Measurements from ENCODE around the gene SERINC2. TPM values are rescaled to one million over a fixed set of nuclear protein-coding genes. Genes with fewer than 3 reads are reported as not detected.
"Not testable (repeated sequence)": the region's sequence is repeated elsewhere in the genome, so short reads cannot be mapped to it uniquely, and the experiment has no call there.

Gene SERINC2
- total RNA-seq, 2 experiments from 2014 or later, result 0.14 TPM; not detected in 1

- no peak overlapping the region for H3K27ac Mint-ChIP-seq
- no peaks in the 10 kb centered on the region for H3K36me3 Mint-ChIP-seq
- H3K27me3 Mint-ChIP-seq, result peaks cover 6% of the 10 kb centered on the region
- POLR2A ChIA-PET, result no interaction called here
- peaks cover 13% of the 10 kb centered on the region for H3K9me3 Mint-ChIP-seq
- ATAC-seq (ENCODE audit: low read depth), result no peak
- DNase-seq, result no peak
- no peak overlapping the region for H3K4me3 Mint-ChIP-seq
- no peaks in the 10 kb centered on the region for H3K4me1 Mint-ChIP-seq
These were observed 47.0 kb downstream of the SERINC2 start for GRCh38 chr1:31460027-31460426.

- Mint-ChIP-seq H3K27ac (no peak overlapping the region), H3K4me3 (no peak overlapping the region), H3K4me1 (peaks cover under 1% of the 10 kb centered on the region), H3K36me3 (peaks cover 2% of the 10 kb centered on the region), H3K27me3 (peaks cover 13% of the 10 kb centered on the region), H3K9me3 (no peaks in the 10 kb centered on the region)
- POLR2A ChIA-PET, result interaction anchor here (0.6 kb wide), 1 partner anchor 73 kb away, joined by 4 read pairs; no protein-coding TSS in a partner anchor
- no peak for ATAC-seq (ENCODE audit: low read depth)
- no peak for DNase-seq
These were observed 54.1 kb downstream of the SERINC2 start for GRCh38 chr1:31467005-31467674.

- peaks cover 24% of the 10 kb centered on the region for H3K27me3 Mint-ChIP-seq
- ATAC-seq (ENCODE audit: low read depth) (no peak), DNase-seq (no peak)
- no peak overlapping the region for H3K4me3 Mint-ChIP-seq
- H3K9me3 Mint-ChIP-seq, result no peaks in the 10 kb centered on the region
- POLR2A ChIA-PET, result no interaction called here
- H3K36me3 Mint-ChIP-seq, result peaks cover 2% of the 10 kb centered on the region
- peaks cover 2% of the 10 kb centered on the region for H3K4me1 Mint-ChIP-seq
- H3K27ac Mint-ChIP-seq, result no peak overlapping the region
These were observed 57.8 kb downstream of the SERINC2 start for GRCh38 chr1:31470794-31471315.

- POLR2A ChIA-PET; DNase-seq; ATAC-seq (ENCODE audit: low read depth); H3K4me3 Mint-ChIP-seq; H3K4me1 Mint-ChIP-seq; H3K27ac Mint-ChIP-seq; H3K36me3 Mint-ChIP-seq; H3K9me3 Mint-ChIP-seq: not testable (repeated sequence)
- H3K27me3 Mint-ChIP-seq, result peaks cover 33% of the 10 kb centered on the region
These were observed 58.7 kb downstream of the SERINC2 start for GRCh38 chr1:31471452-31472313.

GRCh38 chr1:31472314-31472651, 59.3 kb downstream of the SERINC2 start:
- POLR2A ChIA-PET; H3K36me3 Mint-ChIP-seq; H3K9me3 Mint-ChIP-seq; H3K4me3 Mint-ChIP-seq; H3K27ac Mint-ChIP-seq; ATAC-seq (ENCODE audit: low read depth); H3K4me1 Mint-ChIP-seq; DNase-seq: not testable (repeated sequence)
- peaks cover 33% of the 10 kb centered on the region for H3K27me3 Mint-ChIP-seq

GRCh38 chr1:31472673-31473072, 59.7 kb downstream of the SERINC2 start:
- H3K36me3 Mint-ChIP-seq; ATAC-seq (ENCODE audit: low read depth); H3K4me3 Mint-ChIP-seq; POLR2A ChIA-PET; H3K9me3 Mint-ChIP-seq; DNase-seq; H3K27ac Mint-ChIP-seq; H3K4me1 Mint-ChIP-seq: not testable (repeated sequence)
- H3K27me3 Mint-ChIP-seq, result peaks cover 33% of the 10 kb centered on the region

GRCh38 chr1:31473508-31473907, 60.5 kb downstream of the SERINC2 start:
- ATAC-seq (ENCODE audit: low read depth); H3K4me3 Mint-ChIP-seq; POLR2A ChIA-PET; H3K9me3 Mint-ChIP-seq; H3K36me3 Mint-ChIP-seq; DNase-seq; H3K27ac Mint-ChIP-seq; H3K4me1 Mint-ChIP-seq: not testable (repeated sequence)
- peaks cover 33% of the 10 kb centered on the region for H3K27me3 Mint-ChIP-seq

GRCh38 chr1:31474567-31474966, 61.6 kb downstream of the SERINC2 start:
- H3K36me3 Mint-ChIP-seq; POLR2A ChIA-PET; H3K9me3 Mint-ChIP-seq; H3K4me1 Mint-ChIP-seq; DNase-seq; H3K27ac Mint-ChIP-seq; H3K4me3 Mint-ChIP-seq; ATAC-seq (ENCODE audit: low read depth): not testable (repeated sequence)
- peaks cover 33% of the 10 kb centered on the region for H3K27me3 Mint-ChIP-seq

- Mint-ChIP-seq H3K36me3 (no peaks in the 10 kb centered on the region), H3K4me3 (no peak overlapping the region), H3K9me3 (no peaks in the 10 kb centered on the region), H3K27me3 (peaks cover 22% of the 10 kb centered on the region), H3K4me1 (peaks cover 1% of the 10 kb centered on the region), H3K27ac (no peak overlapping the region)
- ATAC-seq (ENCODE audit: low read depth) (no peak), DNase-seq (no peak)
- POLR2A ChIA-PET, result no interaction called here
These were observed 64.2 kb downstream of the SERINC2 start for GRCh38 chr1:31476891-31477846.

GRCh38 chr1:31478167-31478566, 65.2 kb downstream of the SERINC2 start:
- peaks cover 21% of the 10 kb centered on the region for H3K27me3 Mint-ChIP-seq
- ATAC-seq (ENCODE audit: low read depth) (no peak), DNase-seq (no peak)
- H3K36me3 Mint-ChIP-seq, result no peaks in the 10 kb centered on the region
- no peak overlapping the region for H3K4me3 Mint-ChIP-seq
- no peaks in the 10 kb centered on the region for H3K9me3 Mint-ChIP-seq
- no peaks in the 10 kb centered on the region for H3K4me1 Mint-ChIP-seq
- no peak overlapping the region for H3K27ac Mint-ChIP-seq
- POLR2A ChIA-PET, result no interaction called here

GRCh38 chr1:31479811-31480210, 66.8 kb downstream of the SERINC2 start:
- POLR2A ChIA-PET, result no interaction called here
- no peaks in the 10 kb centered on the region for H3K9me3 Mint-ChIP-seq
- no peak overlapping the region for H3K27ac Mint-ChIP-seq
- no peaks in the 10 kb centered on the region for H3K36me3 Mint-ChIP-seq
- H3K4me1 Mint-ChIP-seq, result no peaks in the 10 kb centered on the region
- H3K4me3 Mint-ChIP-seq, result no peak overlapping the region
- H3K27me3 Mint-ChIP-seq, result peaks cover 21% of the 10 kb centered on the region
- ATAC-seq (ENCODE audit: low read depth), result no peak
- no peak for DNase-seq

- H3K4me3 Mint-ChIP-seq; H3K27ac Mint-ChIP-seq; ATAC-seq (ENCODE audit: low read depth); H3K4me1 Mint-ChIP-seq; H3K36me3 Mint-ChIP-seq; DNase-seq; POLR2A ChIA-PET; H3K9me3 Mint-ChIP-seq: not testable (repeated sequence)
- peaks cover 15% of the 10 kb centered on the region for H3K27me3 Mint-ChIP-seq
These were observed 67.4 kb downstream of the SERINC2 start for GRCh38 chr1:31480426-31480825.

GRCh38 chr1:31482482-31483011, 69.5 kb downstream of the SERINC2 start:
- Mint-ChIP-seq H3K9me3 (no peaks in the 10 kb centered on the region), H3K27ac (no peak overlapping the region), H3K27me3 (peaks cover 2% of the 10 kb centered on the region), H3K4me3 (no peak overlapping the region), H3K4me1 (peaks cover 6% of the 10 kb centered on the region), H3K36me3 (no peaks in the 10 kb centered on the region)
- DNase-seq (no peak), ATAC-seq (ENCODE audit: low read depth) (no peak)
- POLR2A ChIA-PET, result no interaction called here
